Vagina (tissue), 2 donors: Measurements from ENCODE around the gene SMAD6.

Source experiments
- POLR2A ChIP-seq, 2 donors: fragments of 450-650 bp; IDR thresholded peaks; one replicate each; pipeline ENCODE4 v1.6.1; 2017; ENCODE audit warnings: antibody characterized with exemption in 2 of 2, mild to moderate bottlenecking in 2 of 2, moderate library complexity in 2 of 2
- POLR2AphosphoS5 ChIP-seq, 2 donors: sonication (generic); formaldehyde crosslinking; IDR thresholded peaks; one replicate each; pipeline ENCODE4 v1.9.0; 2017; ENCODE audit warnings: antibody characterized with exemption in 2 of 2, mild to moderate bottlenecking in 2 of 2, low read depth in 1 of 2; ENCODE audit not compliant: insufficient read depth in 1 of 2
- TF ChIP-seq, protein P1 (sequence below), 3 experiments: fragments of 450-650 bp in 2 of 3; fragments of 200-600 bp in 1 of 3; sonication (generic) in 1 of 3; IDR thresholded peaks; one replicate each; pipeline ENCODE4 v1.5.1; 2017 to 2019; ENCODE audit warnings: antibody characterized with exemption in 3 of 3, mild to moderate bottlenecking in 2 of 3, moderate library complexity in 2 of 3

DNA sequence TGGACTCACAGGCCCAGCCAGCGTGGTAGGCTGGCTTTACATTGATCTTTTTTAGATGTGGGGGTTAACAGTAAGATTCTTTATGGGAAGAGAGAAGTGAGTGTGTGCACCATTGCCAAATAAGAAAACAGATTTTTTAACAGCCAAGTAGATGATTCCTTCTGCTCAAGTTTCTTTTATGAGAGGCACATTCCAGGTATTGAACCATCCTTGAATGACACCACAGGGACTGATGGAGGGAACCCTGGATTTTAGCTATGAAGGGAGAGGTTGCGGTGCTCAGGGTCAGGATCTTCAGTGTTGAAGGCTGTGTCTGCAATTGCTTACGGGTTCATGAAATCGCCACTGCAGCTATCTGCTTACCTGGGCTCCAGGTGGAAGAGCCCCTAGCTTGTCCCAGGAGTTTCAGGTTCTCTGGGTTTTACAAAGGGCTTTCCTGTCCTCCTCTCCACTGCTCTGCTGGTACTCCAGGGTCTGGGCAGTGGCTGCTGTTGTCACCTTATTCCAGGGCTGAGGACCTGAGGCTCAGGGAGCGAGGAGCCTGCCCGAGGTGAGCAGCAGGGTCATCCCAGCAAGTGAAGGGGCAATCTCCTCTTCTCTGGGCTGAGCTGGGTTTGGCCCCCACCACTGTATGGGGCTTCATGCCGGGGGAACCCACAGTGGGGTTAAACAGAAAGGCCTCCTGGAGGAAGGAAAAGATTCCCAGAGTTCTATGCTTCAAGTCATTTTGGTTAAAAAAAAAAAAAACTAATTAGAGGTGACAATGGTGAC, 53.4 kb downstream of the SMAD6 start:
- TF ChIP-seq POLR2A (IDR thresholded peaks at IDR 0.05) (no peak), POLR2AphosphoS5 (IDR thresholded peaks at IDR 0.05; ENCODE audit: insufficient read depth in 1 of 2, low read depth in 1 of 2) (no peak)
- TF ChIP-seq, protein P1, sequence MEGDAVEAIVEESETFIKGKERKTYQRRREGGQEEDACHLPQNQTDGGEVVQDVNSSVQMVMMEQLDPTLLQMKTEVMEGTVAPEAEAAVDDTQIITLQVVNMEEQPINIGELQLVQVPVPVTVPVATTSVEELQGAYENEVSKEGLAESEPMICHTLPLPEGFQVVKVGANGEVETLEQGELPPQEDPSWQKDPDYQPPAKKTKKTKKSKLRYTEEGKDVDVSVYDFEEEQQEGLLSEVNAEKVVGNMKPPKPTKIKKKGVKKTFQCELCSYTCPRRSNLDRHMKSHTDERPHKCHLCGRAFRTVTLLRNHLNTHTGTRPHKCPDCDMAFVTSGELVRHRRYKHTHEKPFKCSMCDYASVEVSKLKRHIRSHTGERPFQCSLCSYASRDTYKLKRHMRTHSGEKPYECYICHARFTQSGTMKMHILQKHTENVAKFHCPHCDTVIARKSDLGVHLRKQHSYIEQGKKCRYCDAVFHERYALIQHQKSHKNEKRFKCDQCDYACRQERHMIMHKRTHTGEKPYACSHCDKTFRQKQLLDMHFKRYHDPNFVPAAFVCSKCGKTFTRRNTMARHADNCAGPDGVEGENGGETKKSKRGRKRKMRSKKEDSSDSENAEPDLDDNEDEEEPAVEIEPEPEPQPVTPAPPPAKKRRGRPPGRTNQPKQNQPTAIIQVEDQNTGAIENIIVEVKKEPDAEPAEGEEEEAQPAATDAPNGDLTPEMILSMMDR (IDR thresholded peaks at IDR 0.05): no peak
